Urinary bladder (tissue), 4 donors: ENCODE measurements around the gene FLII. TPM values are rescaled to one million over a fixed set of nuclear protein-coding genes. Genes with fewer than 3 reads are reported as not detected.
"Not testable (repeated sequence)": the region's sequence is repeated elsewhere in the genome, so short reads cannot be mapped to it uniquely, and the experiment has no call there.

Experiments
- DNase-seq: peaks from one replicate; pipeline ENCODE4 v3.0.0-alpha.2; 2015; ENCODE audit errors: extremely low spot score
- H3K27ac ChIP-seq: one replicate; pipeline ENCODE4 v1.5.1; 2013; ENCODE audit warnings: low read depth, mild to moderate bottlenecking, moderate library complexity
- H3K36me3 ChIP-seq: one replicate; pipeline ENCODE4 v1.6.1; 2013; ENCODE audit warnings: mild to moderate bottlenecking, moderate library complexity; ENCODE audit not compliant: insufficient read depth
- H3K4me1 ChIP-seq: one replicate; pipeline ENCODE4 v1.6.1; 2013; ENCODE audit warnings: mild to moderate bottlenecking, moderate library complexity; ENCODE audit not compliant: insufficient read depth
- H3K4me3 ChIP-seq: one replicate; pipeline ENCODE4 v1.5.1; 2013; ENCODE audit warnings: low read depth, low read length
- WGBS: extraction: QIAGEN DNeasy Blood & Tissue Kit; methylation state at CpG from one replicate; pipeline ENCODE4 v1.1.7; 2013; 5-methylcytosine and 5-hydroxymethylcytosine counted together
- polyA plus RNA-seq: library from polyadenylated mRNA; stranded (reverse); fragments of 200-250 nt; gene quantifications from one replicate; pipeline ENCODE4 v1.2.3, GENCODE V29; 2013
- total RNA-seq: library from RNA; depleted of rRNA; stranded (reverse); fragments of >200 nt; gene quantifications from one replicate; pipeline ENCODE4 v1.2.3, GENCODE V29; 2014
- donor health status: healthy with polysubstance abuse.
- donor health status: healthy.

The FLII gene
- 87.2 TPM for total RNA-seq
- 249 TPM for polyA plus RNA-seq

DNA sequence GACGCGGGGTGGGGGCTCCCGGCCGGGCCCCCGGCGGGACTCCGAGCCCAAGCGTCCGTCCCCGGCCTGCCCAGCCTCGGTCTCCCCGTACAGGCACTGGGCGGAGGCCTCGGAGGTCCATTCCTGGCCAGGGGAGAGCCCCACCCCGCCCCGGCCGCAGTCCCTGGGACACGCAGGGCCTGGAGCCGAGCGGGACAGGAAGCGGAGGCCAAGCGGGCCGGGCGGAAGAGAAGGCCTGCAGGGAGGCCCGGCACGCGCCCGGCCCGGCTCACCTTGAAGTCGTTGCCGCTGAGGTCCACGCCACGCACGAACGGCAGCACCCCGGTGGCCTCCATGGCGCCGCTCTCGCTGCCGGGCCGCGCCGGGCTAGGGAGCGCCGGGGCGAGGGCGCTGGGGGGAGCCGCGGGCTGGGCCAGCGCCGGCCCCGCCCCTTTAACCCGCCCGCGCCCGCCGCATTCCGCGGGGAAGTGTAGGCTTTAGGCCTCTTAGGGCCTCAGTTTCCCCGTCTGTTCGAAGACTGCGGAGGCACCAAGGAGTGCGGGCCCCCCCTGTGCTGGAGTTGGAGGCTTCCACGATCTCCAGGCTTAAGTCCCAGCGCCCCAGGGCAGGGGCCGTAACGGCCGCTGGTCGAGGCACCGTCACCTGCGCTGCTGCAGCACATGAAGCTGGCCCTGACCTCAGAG is at the start of gene FLII:
TSS of gene FLII (minus strand) at position 383 of the 683 bp plus-strand sequence. CDS start at position 335, 48 bp downstream.
- H3K27ac ChIP-seq: peak within 1 kb of the TSS; percentile 94
- 1% methylated on average over 71 of the region's 71 CpGs for WGBS
- H3K4me3 ChIP-seq: peak within 1 kb of the TSS; percentile 87
- peaks cover 3% of the 10 kb centered on the region for H3K4me1 ChIP-seq
- H3K36me3 ChIP-seq: peaks cover 5% of the 10 kb centered on the region
- no peak for DNase-seq

DNA sequence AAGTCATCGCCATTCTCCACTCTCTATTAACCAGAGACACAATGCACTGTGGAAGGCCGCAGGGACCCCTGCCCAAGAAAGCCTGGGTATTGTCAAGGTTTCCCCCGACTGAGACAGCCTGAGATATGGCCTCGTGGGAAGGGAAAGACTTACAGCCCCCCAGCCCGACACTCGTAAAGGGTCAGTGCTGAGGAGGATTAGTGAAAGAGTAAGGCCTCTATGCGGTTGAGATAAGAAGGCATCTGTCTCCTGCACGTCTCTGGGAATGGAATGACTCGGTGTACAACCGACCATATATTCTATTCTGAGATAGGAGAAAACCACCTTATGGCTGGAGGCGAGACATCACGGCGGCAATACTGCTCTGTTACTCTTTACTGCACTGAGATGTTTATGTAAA is 44.7 kb upstream of the FLII start:
- not testable (repeated sequence) for H3K4me1 ChIP-seq, DNase-seq, H3K27ac ChIP-seq, H3K4me3 ChIP-seq, H3K36me3 ChIP-seq
- WGBS: 61% methylated on average over 13 of the region's 13 CpGs

DNA sequence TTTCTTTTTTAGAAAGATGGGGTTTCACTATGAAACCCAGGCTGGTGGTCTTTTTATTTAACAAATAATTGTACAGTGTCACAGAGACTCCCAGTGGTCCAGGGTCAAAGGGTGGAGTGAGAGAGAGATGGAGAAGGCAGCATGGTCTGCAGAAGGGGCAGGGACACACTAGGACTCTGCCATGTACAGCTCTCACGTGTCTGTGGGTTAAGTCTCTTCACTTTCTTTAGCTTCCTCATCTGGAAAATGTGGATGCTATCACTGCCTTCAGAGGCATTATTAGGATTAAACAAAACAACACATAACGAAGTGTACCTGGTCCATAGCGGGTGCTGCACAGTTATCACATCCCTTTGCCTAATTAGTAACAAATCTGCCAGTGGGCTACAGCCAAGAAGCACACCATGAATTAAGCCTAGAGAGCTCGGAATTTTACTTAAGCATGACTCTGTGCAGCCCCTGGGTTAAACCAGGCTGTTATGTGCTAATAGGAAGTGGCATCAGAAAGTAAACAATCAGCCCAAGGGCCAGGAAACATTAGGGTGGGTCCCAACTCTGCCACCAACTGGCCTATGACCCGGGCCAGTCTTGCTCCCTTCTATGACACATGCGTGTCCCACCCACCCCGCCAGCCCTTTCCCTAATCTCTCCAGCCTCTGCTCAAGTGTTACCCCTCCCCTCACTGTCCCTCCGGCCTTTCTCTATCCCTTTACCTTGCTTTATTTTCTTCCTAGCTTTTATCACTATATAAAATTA is 42.4 kb upstream of the FLII start:
- Histone ChIP-seq H3K36me3 (peaks cover 8% of the 10 kb centered on the region), H3K4me1 (no peaks in the 10 kb centered on the region), H3K27ac (no peak overlapping the region), H3K4me3 (no peak overlapping the region)
- no peak for DNase-seq
- 80% methylated on average over 8 of the region's 8 CpGs for WGBS

DNA sequence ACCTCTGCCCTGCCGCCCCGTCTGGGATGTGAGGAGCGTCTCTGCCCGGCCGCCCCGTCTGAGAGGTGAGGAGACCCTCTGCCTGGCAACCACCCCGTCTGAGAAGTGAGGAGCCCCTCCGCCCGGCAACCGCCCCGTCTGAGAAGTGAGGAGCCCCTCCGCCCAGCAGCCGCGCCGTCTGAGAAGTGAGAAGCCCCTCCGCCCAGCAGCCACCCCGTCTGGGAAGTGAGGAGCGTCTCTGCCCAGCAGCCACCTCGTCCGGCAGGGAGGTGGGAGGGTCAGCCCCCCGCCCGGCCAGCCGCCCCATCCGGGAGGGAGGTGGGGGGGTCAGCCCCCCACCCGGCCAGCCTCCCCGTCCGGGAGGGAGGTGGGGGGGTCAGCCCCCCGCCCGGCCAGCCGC is 39.5 kb upstream of the FLII start:
- not testable (repeated sequence) for H3K27ac ChIP-seq, H3K4me1 ChIP-seq, H3K36me3 ChIP-seq, DNase-seq, H3K4me3 ChIP-seq
- 92% methylated on average over 28 of the region's 30 CpGs for WGBS

DNA sequence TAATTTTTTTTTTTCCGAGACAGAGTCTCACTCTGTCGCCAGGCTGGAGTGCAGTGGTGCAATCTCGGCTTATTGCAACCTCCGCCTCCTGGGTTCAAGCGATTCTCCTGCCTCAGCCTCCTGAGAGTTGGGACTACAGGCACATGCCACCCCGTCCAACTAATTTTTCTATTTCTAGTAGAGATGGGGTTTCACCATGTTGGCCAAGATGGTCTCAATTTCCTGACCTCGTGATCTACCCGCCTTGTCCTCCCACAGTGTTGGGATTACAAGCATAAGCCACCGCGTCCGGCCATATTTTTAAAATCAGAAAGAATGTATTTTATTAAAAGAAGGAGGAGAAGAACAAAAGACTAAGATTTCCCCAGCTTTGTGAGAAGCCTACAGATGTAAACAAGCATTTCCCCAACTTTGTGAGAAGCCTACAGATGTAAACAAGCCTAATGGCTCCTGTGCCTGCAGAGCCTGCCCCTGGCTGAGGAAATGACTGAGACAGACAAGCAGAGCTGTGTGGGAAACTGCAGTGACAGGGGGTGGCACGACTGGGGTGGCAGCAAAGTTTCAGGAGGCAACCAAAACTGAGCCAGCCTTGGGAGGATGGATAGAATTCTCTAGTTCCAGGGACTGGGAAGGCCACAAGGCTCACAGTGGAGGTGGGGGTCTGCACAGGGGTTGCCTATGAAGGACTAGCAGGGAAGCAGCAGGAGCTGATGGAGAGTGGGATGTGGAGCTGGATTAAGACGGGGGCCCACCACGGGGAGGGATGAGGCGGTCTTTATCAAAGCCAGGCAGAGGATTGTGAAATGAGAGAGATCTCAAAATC is 33.4 kb upstream of the FLII start:
- no peak for DNase-seq
- H3K36me3 ChIP-seq: peaks cover 8% of the 10 kb centered on the region
- H3K4me3 ChIP-seq: no peak overlapping the region
- H3K27ac ChIP-seq: no peak overlapping the region
- H3K4me1 ChIP-seq: no peaks in the 10 kb centered on the region
- 82% methylated on average over 15 of the region's 15 CpGs for WGBS

DNA sequence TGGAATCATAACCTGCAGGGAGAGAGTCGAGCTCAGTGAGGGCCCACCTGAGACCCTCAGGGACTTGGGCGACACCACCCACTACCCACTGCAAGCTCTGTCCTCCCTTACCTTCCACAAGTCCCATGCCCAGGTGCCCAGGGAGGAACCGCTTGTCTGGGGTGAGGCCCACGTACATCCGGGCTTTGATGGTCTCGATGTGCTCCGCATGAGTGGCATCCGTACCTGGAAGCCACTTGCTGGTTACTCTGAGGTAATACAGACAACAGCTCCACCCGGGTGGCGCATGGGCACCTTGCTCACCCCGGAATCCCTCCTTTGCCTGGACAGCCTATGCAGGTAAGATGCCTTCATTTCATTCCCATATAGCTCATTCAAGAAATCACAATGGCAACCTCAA is 26.8 kb upstream of the FLII start:
- Histone ChIP-seq H3K27ac (no peak overlapping the region), H3K4me3 (no peak overlapping the region), H3K4me1 (no peaks in the 10 kb centered on the region), H3K36me3 (peaks cover 4% of the 10 kb centered on the region)
- no peak for DNase-seq
- 96% methylated on average over 11 of the region's 11 CpGs for WGBS

DNA sequence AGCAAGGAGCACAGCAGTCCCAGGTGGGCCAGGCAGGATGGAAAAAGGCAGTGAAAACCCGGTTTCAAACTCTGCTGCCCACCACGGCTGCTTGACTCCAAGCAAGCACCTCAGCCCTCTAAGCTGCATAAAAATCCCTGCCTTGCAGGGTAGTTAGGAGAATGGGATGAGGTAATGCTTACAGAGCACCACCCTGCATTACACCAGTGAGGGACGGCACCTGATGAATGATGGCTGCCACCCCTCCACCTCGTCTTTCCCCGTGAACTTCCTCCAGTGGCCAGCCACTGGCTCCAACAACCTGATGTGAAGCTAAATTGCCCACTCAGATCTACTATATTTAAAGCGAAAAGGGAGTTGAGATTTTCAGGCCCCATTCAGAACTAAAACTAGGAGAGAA is 23.2 kb upstream of the FLII start:
- H3K4me1 ChIP-seq: no peaks in the 10 kb centered on the region
- H3K4me3 ChIP-seq: no peak overlapping the region
- DNase-seq: no peak
- WGBS: 91% methylated on average over 6 of the region's 6 CpGs
- H3K27ac ChIP-seq: no peak overlapping the region
- peaks cover 5% of the 10 kb centered on the region for H3K36me3 ChIP-seq

DNA sequence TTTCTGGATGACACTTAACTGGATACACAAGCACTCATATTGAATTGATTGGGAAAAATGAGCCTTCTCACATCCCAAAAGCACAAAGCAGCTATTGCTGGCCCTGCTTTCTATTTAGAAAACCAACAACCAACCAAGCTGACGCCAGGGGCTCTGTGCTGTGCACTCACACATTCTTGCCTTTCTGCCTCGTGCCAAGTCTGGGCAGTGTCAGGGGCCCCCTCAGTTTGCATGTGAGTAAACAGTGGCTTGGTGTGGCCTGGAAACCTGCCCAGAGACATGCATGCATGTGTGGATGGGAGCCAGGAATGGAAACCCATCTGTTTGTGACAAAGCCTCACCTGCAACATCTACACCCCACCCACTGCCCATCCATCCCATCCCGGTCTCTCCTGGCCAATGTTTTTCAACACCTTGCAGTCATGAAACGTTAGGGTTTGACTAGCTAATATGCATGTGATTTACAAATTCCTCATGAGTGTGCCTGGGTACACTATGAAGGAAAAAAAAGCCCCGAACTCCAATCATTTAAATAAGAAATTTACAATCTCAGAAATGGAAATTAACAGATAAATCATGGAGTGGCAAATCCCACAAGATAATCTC is 22.3 kb upstream of the FLII start:
- Histone ChIP-seq H3K36me3 (peaks cover 5% of the 10 kb centered on the region), H3K4me1 (no peaks in the 10 kb centered on the region), H3K4me3 (no peak overlapping the region), H3K27ac (no peak overlapping the region)
- WGBS: 41% methylated on average over 5 of the region's 5 CpGs
- DNase-seq: no peak

DNA sequence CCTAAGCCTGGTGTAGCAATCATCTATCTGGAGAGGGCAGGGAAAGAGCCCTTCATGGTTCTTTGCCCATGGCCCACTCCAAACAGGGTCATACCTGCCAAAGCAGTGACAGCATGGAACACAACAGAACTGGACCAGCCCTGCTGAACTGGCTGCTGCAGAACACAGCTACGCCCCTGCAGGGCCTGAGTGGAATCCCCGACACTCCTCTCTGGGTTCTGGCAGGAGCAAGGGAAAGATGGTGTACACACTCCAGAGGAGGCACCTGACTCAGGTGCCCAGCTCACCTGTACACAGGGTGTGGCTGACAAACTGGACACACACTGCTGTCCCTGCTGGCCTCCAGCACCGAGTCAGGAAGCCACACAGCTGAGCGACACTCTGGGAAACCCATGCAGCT is 21.7 kb upstream of the FLII start:
- Histone ChIP-seq H3K36me3 (peaks cover 5% of the 10 kb centered on the region), H3K27ac (no peak overlapping the region), H3K4me1 (no peaks in the 10 kb centered on the region), H3K4me3 (no peak overlapping the region)
- WGBS: 92% methylated on average over 4 of the region's 4 CpGs
- DNase-seq: no peak

DNA sequence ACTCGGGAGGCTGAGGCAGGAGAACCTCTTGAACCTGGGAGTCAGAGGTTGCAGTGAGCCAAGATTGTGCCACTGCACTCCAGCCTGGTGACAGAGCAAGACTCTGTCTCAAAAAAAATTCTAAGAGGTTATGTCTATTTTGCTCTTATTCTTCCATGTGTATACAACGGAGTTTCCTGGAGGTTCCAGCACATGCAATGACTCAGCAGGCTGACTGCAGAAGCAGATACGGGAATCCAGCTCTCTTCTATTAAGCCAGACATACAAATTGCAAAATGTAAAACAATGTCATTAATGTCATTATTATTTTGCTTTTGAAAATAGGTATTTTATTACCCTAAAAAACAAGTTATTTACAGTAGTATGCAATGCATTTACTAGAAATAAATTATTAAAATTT is 20.3 kb upstream of the FLII start:
- H3K4me3 ChIP-seq: no peak overlapping the region
- no peak for DNase-seq
- 86% methylated on average over 3 of the region's 3 CpGs for WGBS
- H3K27ac ChIP-seq: no peak overlapping the region
- H3K36me3 ChIP-seq: peaks cover 9% of the 10 kb centered on the region
- H3K4me1 ChIP-seq: no peaks in the 10 kb centered on the region

DNA sequence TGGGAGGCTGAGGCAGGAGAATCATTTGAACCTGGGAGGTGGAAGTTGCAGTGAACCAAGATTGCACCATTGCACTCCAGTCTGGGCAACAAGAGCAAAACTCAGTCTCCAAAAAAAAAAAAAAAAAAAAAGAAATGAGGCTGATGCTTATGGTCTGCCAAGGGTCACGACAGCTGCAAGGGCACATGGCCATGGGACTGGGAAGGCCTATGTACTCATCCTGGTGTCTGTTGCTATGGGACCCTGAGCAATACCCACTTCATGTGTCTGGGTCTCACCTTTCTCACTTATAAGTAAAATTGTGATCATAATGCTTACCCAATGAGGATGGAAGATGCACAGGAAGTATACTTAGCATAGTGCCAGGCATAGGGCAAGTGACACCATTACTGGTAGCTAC is 18.5 kb upstream of the FLII start:
- Histone ChIP-seq H3K27ac (no peak overlapping the region), H3K4me1 (no peaks in the 10 kb centered on the region), H3K36me3 (peaks cover 9% of the 10 kb centered on the region), H3K4me3 (no peak overlapping the region)
- DNase-seq: no peak
- WGBS: 100% methylated on average over 1 of the region's 1 CpG

DNA sequence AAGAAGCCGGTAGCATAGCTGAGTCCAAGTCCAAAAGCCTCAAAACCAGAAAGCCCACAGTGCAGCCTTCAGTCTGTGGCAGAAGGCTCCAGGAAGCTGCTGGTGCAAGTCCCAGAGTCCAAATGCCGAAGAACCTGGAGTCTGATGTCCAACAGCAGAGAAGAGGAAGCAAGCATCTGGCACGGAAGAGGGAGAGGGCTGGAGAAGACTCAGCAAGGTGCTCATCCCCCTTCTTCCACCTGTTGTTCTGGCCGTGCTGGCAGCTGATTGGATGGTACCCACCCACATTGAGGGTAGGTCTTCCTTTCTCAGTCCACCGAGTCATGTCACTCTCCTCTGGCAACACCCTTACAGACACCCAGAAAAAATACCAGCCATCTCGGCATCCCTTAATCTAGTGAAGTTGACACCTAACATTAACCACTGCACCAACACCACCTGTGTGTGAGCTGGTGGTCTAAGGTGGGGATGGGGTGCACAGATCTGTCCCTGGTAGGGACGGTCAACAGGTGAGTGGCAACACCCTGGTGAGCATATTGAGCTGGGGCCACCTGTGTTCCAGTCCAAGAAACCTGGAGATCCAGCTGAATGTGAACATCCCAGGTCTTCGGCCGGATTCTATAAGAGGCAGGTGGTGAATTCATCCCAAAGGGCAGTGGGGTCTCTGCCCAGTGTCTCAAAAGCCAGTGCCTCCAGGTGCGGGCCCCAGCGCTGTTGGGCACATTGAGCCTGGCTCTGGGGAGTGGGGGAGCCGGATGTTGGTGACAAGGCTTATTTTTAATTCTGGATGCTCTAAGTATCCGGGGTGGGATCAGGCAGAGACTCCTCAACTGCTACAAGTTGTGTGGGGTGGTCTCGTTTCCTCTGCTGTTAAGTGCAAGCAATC is 11.8 kb upstream of the FLII start:
- no peak for DNase-seq
- Histone ChIP-seq H3K4me3 (no peak overlapping the region), H3K4me1 (no peaks in the 10 kb centered on the region), H3K27ac (no peak overlapping the region), H3K36me3 (peaks cover 3% of the 10 kb centered on the region)
- WGBS: 85% methylated on average over 14 of the region's 14 CpGs
